Activated naive CD8-positive, alpha-beta T cell treated with anti-CD3 and anti-CD28 coated beads for 36 hours (primary cell): Measurements from ENCODE around the gene CCDC9B. TPM values are rescaled to one million over a fixed set of nuclear protein-coding genes. Genes with fewer than 3 reads are reported as not detected.

ENCODE experiments used
- DNase-seq: peaks from one replicate; pipeline ENCODE4 v3.0.0; 2021
- H3K27ac Mint-ChIP-seq: one replicate; pipeline ENCODE4 v1.8.0; 2022; ENCODE audit warnings: mild to moderate bottlenecking, moderate library complexity, mixed read lengths
- H3K27me3 Mint-ChIP-seq: one replicate; pipeline ENCODE4 v1.8.0; 2022; ENCODE audit warnings: mild to moderate bottlenecking, mixed read lengths
- H3K36me3 Mint-ChIP-seq: one replicate; pipeline ENCODE4 v1.8.0; 2021; ENCODE audit warnings: mild to moderate bottlenecking, mixed read lengths
- H3K4me1 Mint-ChIP-seq: one replicate; pipeline ENCODE4 v1.8.0; 2021; ENCODE audit warnings: mixed read lengths
- H3K4me3 Mint-ChIP-seq: one replicate; pipeline ENCODE4 v1.8.0; 2022; ENCODE audit warnings: mild to moderate bottlenecking, moderate library complexity, mixed read lengths
- H3K9me3 Mint-ChIP-seq: one replicate; pipeline ENCODE4 v1.8.0; 2022; ENCODE audit warnings: mixed read lengths
- total RNA-seq, 2 experiments: library from RNA; stranded (reverse); gene quantifications; one replicate each; pipeline ENCODE4 v1.2.3, GENCODE V29; 2021

Gene CCDC9B
- total RNA-seq, 2 experiments from 2014 or later: 0.24 to 0.62 TPM

DNA sequence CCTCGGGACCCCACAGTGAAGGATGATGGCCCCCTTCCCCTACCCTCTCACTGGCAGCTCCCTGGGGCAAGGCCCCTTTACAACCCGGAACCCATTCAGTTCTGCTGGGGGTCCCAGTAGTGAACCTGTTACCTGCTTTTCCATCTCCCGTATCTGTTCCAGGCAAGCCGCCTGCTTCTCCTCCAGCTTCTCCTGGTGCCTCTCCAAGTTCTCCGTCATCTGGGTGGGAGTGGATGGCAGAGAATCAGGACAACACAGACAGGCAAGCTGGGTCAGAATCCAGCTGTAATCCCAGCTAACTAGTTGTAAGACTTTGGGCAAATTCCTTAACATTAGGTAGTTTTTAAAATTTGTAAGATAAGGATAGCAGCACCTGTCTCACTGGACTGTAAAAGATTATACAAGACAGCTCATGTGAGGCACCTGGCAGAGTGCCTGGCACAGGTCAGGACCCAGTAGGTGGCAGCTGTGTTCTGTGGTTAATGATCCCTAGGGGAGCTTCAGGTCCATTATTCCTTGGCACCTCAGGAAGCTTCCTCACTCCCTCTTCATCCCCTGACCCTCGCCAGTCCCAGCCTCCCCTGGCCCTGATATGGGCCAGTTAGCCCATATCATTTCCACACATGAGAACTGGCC, 51.5 kb downstream of the CCDC9B start:
- Mint-ChIP-seq H3K4me1 (peaks cover 3% of the 10 kb centered on the region), H3K9me3 (no peaks in the 10 kb centered on the region), H3K27me3 (no peaks in the 10 kb centered on the region), H3K27ac (no peak overlapping the region), H3K4me3 (no peak overlapping the region), H3K36me3 (no peaks in the 10 kb centered on the region)
- no peak for DNase-seq

DNA sequence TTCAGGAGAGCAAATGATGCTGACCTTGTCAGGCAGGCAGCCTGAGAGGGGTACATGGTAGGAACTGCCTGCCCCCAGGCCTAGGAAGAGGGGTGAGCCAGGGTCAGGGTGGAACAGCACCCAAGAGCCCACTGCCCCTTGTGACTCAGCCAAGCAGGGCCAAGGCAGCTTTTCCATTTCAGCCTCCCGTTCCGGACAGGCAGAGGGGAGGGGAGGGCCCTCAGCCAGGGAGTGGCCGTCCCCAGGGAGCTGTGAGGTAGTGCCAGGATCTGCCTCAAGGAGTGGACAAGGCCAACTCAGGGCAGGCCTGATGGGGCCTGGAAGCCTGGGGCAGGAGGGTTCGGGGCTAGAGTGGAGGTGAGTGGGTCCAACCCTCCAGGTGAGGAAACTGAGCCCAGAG, 52.8 kb downstream of the CCDC9B start:
- Mint-ChIP-seq H3K27ac (no peak overlapping the region), H3K9me3 (no peaks in the 10 kb centered on the region), H3K4me1 (peaks cover 4% of the 10 kb centered on the region), H3K4me3 (no peak overlapping the region), H3K27me3 (peaks cover 7% of the 10 kb centered on the region), H3K36me3 (no peaks in the 10 kb centered on the region)
- DNase-seq: no peak

DNA sequence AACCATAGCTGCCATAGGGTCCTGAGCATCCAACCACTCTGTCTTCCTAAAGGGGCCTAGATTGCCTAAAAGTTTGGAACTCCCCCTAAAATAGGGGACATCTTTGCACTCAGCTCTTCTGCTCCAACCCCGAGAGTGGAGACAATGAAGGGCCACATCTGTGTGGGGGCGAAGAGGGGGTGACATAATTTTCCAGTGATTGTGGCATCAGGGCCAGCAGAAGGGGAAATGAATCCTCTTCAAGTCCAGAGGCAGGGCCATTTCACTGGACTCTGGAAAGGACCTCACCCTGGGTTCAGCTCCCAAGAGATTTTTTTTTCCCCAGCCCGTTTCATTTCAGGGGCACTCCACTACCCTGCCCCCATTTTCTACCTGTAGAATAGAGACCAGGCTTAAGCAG, 53.2 kb downstream of the CCDC9B start:
- DNase-seq: no peak
- Mint-ChIP-seq H3K36me3 (no peaks in the 10 kb centered on the region), H3K4me3 (no peak overlapping the region), H3K9me3 (no peaks in the 10 kb centered on the region), H3K27ac (no peak overlapping the region), H3K4me1 (peaks cover 4% of the 10 kb centered on the region), H3K27me3 (peaks cover 10% of the 10 kb centered on the region)

DNA sequence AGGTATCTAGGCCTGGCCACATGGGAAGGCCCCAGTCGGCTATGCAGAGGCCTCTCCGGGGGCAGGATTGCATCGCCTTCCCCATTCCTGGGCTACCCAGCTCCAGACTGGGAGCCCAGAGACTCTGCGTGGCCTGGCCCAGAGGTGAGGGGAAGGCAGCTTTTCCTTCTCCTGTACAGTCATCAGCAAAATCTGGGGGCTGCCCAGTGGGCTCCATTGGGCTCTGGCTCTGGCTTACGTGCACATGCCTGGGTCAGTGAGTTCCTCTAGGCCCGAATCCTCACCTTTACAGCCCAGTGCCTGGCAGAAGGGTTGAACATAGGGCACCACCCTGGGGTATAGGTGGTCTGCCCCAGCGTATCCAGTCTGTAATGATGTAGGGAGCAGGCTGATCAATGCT, 53.9 kb downstream of the CCDC9B start:
- Mint-ChIP-seq H3K9me3 (no peaks in the 10 kb centered on the region), H3K27ac (no peak overlapping the region), H3K27me3 (peaks cover 10% of the 10 kb centered on the region), H3K36me3 (no peaks in the 10 kb centered on the region), H3K4me1 (peaks cover 4% of the 10 kb centered on the region), H3K4me3 (no peak overlapping the region)
- no peak for DNase-seq

DNA sequence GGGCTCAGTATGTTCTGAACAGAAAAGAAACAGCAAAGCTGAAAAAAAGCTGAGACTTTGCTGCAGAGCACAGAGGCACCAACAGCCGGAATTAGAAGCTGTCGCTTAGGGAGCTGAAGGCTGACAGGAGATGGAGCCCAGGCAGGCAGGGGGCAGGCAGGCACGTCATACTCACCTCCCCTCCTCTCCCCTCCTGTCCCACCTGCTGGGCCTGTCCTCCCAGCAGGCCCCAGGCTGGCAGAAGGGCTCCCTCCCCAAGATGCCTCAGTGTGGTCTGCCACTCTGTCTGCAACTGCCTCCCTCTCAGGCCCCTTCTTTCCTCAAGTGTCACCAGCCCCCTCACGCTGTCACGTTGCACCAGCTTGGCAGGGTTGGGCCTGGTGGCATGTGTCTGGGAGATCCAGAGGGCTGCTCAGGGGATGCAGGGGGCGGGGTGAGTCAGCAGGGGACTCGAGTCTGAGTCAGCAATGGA, 54.6 kb downstream of the CCDC9B start:
- peaks cover 4% of the 10 kb centered on the region for H3K4me1 Mint-ChIP-seq
- H3K27me3 Mint-ChIP-seq: peaks cover 13% of the 10 kb centered on the region
- no peaks in the 10 kb centered on the region for H3K36me3 Mint-ChIP-seq
- no peak overlapping the region for H3K27ac Mint-ChIP-seq
- no peaks in the 10 kb centered on the region for H3K9me3 Mint-ChIP-seq
- no peak for DNase-seq
- no peak overlapping the region for H3K4me3 Mint-ChIP-seq

DNA sequence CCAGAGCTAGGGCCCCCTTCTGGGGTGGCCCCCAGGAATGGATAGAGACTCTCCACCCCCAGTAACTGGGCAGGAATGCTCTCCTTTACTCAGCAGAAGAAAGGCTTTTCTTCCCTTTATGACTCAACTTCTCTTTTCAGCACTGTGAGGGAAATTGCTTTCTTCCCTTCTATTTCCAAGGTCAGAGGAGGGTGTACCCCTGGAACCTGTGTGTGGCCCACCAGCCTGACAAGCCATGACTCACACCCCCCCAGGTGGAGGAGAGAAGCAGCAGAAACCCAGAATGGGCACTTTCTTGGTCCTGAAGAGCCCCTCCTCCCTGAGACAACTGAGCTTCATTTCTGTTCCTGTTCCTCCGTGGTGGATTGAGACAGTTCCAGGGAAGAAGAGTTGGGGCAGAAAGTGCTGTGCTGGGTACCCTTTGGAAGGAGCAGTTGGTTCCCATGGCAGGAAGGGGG, 55.2 kb downstream of the CCDC9B start:
- no peak overlapping the region for H3K27ac Mint-ChIP-seq
- no peaks in the 10 kb centered on the region for H3K9me3 Mint-ChIP-seq
- H3K4me3 Mint-ChIP-seq: no peak overlapping the region
- no peak for DNase-seq
- H3K4me1 Mint-ChIP-seq: peaks cover 4% of the 10 kb centered on the region
- no peaks in the 10 kb centered on the region for H3K36me3 Mint-ChIP-seq
- H3K27me3 Mint-ChIP-seq: peaks cover 18% of the 10 kb centered on the region

DNA sequence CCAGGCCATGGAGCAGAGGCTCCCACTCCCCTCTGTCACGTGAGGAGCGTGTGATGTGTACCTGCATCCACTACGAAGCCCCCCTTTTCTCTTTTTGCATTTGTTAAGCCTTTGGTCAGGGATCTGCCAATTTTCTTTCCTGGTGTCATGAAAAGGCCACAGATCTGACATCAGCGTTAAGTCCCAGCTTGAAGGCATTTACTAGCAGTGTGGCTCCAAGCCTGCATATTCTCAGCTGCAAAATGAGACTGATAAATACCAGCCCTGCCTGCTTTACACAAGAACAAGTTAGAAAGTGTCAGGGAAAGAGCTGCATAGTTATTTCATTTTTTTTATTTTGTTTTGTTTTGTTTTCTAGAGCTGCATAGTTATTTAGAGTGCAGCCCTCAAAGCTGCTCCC, 55.6 kb downstream of the CCDC9B start:
- H3K4me1 Mint-ChIP-seq: peaks cover 4% of the 10 kb centered on the region
- no peaks in the 10 kb centered on the region for H3K9me3 Mint-ChIP-seq
- peaks cover 22% of the 10 kb centered on the region for H3K27me3 Mint-ChIP-seq
- no peaks in the 10 kb centered on the region for H3K36me3 Mint-ChIP-seq
- H3K27ac Mint-ChIP-seq: no peak overlapping the region
- no peak for DNase-seq
- no peak overlapping the region for H3K4me3 Mint-ChIP-seq

DNA sequence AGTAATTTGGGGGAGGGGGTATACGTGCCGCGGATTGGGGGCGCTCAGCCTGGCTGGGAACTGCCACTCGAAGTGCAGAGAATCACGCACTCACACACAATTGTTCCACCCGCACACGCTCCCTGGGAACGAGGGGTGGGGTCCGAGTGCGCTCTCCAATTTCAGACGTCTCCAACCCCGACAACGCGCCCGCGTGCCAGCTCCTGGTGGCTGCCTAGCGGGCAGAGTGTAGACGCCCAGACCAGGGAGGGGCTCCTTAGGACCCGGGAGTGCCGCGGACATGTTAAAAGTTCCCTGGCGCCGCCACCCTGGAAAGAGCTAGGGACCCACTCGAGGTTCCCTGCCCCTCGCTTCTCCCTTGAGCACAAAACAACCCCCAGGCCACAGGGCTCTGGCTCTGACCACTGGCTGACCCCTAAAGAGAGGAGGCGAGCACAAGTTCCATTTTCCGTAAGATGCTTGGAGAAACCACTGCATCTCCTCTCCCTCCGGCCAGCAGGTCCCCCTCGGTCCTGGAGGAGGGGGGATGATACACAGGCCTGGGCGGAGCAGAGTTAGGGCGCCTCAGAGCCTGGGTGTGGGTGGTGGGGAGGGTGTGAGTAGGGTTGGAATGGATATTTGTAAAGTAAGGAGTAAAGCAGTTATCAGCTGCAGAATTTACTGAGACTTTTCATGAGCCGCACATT, 57.0 kb downstream of the CCDC9B start:
- H3K4me3 Mint-ChIP-seq: no peak overlapping the region
- peaks cover 33% of the 10 kb centered on the region for H3K27me3 Mint-ChIP-seq
- H3K27ac Mint-ChIP-seq: no peak overlapping the region
- peaks cover 8% of the 10 kb centered on the region for H3K4me1 Mint-ChIP-seq
- no peaks in the 10 kb centered on the region for H3K36me3 Mint-ChIP-seq
- no peaks in the 10 kb centered on the region for H3K9me3 Mint-ChIP-seq
- no peak for DNase-seq

DNA sequence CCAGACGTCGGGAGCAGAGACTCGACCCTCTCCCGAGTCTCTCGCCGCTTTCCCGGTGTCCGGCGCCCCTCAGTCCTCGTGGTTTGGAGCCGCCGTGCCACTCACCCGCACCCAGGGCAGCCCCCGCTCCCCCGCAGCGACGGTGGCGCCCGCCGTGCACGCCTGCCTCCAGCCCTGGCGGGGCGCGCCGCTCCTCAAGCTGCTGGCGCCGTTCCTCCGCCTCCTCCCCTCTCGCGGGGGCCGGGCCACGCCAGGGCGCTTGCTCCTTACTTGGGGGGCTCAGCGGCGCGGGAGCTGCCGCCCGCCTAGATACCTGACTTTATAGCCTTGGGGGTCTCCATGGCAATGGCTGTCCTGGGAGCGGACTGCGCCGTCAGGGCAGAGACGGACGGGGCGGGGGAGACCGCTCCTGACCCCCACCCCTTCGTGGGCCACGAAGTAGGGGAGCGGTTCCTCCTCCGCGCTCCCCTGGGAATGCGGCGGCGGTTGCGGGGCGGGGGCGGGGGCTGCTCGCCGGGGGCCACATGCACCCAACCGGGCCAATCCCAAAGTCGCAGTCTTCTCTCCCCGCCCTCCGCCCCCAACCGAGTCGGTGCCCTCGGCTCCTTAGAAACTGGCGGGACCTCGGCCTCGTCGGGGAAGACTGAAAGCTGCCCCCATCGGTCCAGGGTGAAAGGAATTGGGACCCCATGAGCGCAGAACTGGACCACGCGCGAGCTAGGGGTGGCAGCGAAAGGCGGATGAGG, 57.7 kb downstream of the CCDC9B start, which contains the start of gene ANKRD63:
ANKRD63 (minus strand) TSS at position 196 of the 746 bp plus-strand sequence. CDS start 478 bp downstream, outside the sequence.
- peak; percentile 53 for DNase-seq
- H3K27me3 Mint-ChIP-seq: peaks cover 40% of the 10 kb centered on the region
- no peaks in the 10 kb centered on the region for H3K36me3 Mint-ChIP-seq
- no peaks in the 10 kb centered on the region for H3K9me3 Mint-ChIP-seq
- H3K27ac Mint-ChIP-seq: no peak within 1 kb of the TSS
- peaks cover 8% of the 10 kb centered on the region for H3K4me1 Mint-ChIP-seq
- H3K4me3 Mint-ChIP-seq: peak within 1 kb of the TSS; percentile 63

DNA sequence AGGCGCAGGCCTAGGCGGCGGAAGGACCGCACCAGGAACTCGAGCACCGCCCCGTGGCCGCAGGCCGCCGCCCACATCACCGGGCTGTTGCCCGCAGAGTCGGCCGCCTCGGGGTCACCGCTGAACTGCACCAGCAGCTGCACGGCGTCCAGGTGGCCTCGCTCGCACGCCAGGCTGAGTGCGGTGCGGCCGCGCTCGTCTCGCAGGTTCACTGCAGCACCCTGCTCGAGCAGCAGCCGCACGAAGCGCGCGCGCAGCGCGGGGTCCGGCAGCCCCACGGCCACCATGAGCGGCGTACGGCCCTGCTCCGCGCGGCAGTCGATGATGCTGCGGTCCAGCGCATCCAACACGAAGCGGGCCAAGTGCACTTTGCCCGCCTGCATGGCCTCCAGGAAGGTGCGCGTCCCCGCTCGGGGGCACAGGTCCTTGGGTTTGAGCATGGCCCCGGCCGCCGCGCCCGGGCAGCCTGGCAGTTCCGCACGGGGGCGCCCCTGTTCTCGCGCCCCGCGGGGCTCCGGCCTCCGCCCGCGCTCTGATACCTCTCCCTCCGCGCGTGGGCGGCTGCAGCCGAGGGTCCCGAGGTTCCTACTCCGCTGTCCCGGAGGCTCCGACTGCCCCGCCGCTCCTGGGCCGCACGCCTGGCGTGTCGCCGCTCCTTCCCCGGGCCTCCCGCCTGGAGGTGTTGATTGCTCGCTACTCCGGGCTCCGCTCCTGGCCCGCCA, 58.4 kb downstream of the CCDC9B start:
- Mint-ChIP-seq H3K27ac (no peak overlapping the region), H3K9me3 (no peaks in the 10 kb centered on the region), H3K27me3 (peaks cover 48% of the 10 kb centered on the region), H3K4me1 (peaks cover 8% of the 10 kb centered on the region), H3K4me3 (peak overlapping the region; percentile 63), H3K36me3 (no peaks in the 10 kb centered on the region)
- peak; percentile 62 for DNase-seq

DNA sequence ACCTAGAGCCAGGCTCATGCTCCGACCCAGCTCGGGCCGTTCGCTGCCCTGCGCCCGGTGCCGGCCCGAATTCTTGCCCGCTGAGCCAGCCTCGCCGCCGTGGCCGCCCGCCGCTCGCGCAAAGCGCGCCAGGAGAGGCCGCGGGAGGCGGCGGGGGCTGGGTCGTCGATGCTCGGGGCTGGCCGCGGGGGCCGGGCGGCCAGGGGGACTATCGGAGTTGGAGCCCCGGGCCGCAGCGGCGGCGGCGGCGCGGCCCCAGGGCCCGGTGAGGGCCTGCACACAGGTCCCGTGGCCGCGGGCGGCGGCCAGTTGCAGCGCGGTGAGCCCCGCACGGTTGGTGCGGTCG, 59.0 kb downstream of the CCDC9B start:
- H3K27me3 Mint-ChIP-seq: peaks cover 53% of the 10 kb centered on the region
- H3K4me3 Mint-ChIP-seq: no peak overlapping the region
- no peak for DNase-seq
- no peaks in the 10 kb centered on the region for H3K36me3 Mint-ChIP-seq
- no peaks in the 10 kb centered on the region for H3K9me3 Mint-ChIP-seq
- H3K4me1 Mint-ChIP-seq: peaks cover 8% of the 10 kb centered on the region
- no peak overlapping the region for H3K27ac Mint-ChIP-seq

Other genes with a start within 250 kb of the CCDC9B start
- 1 to 10 TPM; 5.1 to 5.4 TPM for gene BMF, start 232.1 kb downstream of the CCDC9B start, total RNA-seq
- 10 to 100 TPM; 62.3 to 70.6 TPM for gene BUB1B, start 179.9 kb downstream of the CCDC9B start, total RNA-seq
- gene PAK6, start 101.9 kb downstream of the CCDC9B start, total RNA-seq: under 1 TPM; 0.18 to 0.35 TPM
- not detected for gene ANKRD63, start 57.9 kb downstream of the CCDC9B start, total RNA-seq
- gene PLCB2, start 33.0 kb downstream of the CCDC9B start, total RNA-seq: 10 to 100 TPM; 40.8 to 43.6 TPM
- 10 to 100 TPM; 13.5 to 15.5 TPM for gene INAFM2, start 17.2 kb downstream of the CCDC9B start, total RNA-seq
- gene PHGR1, start 10.1 kb upstream of the CCDC9B start, total RNA-seq: not detected
- under 1 TPM; 0.08 to 0.14 TPM for gene DISP2, start 17.3 kb upstream of the CCDC9B start, total RNA-seq
- 10 to 100 TPM; 54.3 to 56.3 TPM for gene KNSTRN, start 41.8 kb upstream of the CCDC9B start, total RNA-seq
- gene IVD, start 64.9 kb upstream of the CCDC9B start, total RNA-seq: 10 to 100 TPM; 64.9 to 68.6 TPM
- gene BAHD1, start 100.0 kb upstream of the CCDC9B start, total RNA-seq: 10 to 100 TPM; 18.0 to 18.7 TPM
- gene CHST14, start 130.0 kb upstream of the CCDC9B start, total RNA-seq: 1 to 10 TPM; 5.7 to 7.1 TPM
- gene CCDC32, start 224.1 kb upstream of the CCDC9B start, total RNA-seq: 10 to 100 TPM; 21.3 to 27.3 TPM
- 10 to 100 TPM; 22.9 to 26.1 TPM for gene RPUSD2, start 228.4 kb upstream of the CCDC9B start, total RNA-seq